IPS DF 4.7 (cell line): ENCODE results near the gene PPP2R5D.
A peak's percentile ranks its signal among the peaks of the same experiment; 100 is the strongest.
"Not testable (repeated sequence)": the region's sequence is repeated elsewhere in the genome, so short reads cannot be mapped to it uniquely, and the experiment has no call there.

Experiments used
- DNase-seq: peaks from one replicate; pipeline ENCODE4 v3.0.0-alpha.2; 2013; ENCODE audit warnings: low spot score; ENCODE audit errors: extremely low read depth

Gene PPP2R5D

GRCh38 chr6:42984001-42984923 lies at the start of gene PPP2R5D:
Gene PPP2R5D, plus strand, starts transcription at chr6:42984570. Its CDS starts 108 bp downstream, at chr6:42984678.
- peak; percentile 95 for DNase-seq

- no peak for DNase-seq
These were observed 49.0 kb upstream of the PPP2R5D start for GRCh38 chr6:42935322-42935721.

GRCh38 chr6:42936398-42936797 lies 48.0 kb upstream of the PPP2R5D start:
- DNase-seq: no peak

GRCh38 chr6:42937548-42938427 lies 46.6 kb upstream of the PPP2R5D start:
- DNase-seq: no peak

- no peak for DNase-seq
These were observed 46.0 kb upstream of the PPP2R5D start for GRCh38 chr6:42938428-42938796.

GRCh38 chr6:42938987-42939809 lies 45.2 kb upstream of the PPP2R5D start:
- DNase-seq: no peak

GRCh38 chr6:42939810-42940167 lies 44.6 kb upstream of the PPP2R5D start:
- DNase-seq: no peak

GRCh38 chr6:42940493-42941045 lies 43.8 kb upstream of the PPP2R5D start:
- no peak for DNase-seq

- DNase-seq: not testable (repeated sequence)
These were observed 43.0 kb upstream of the PPP2R5D start for GRCh38 chr6:42941356-42941755.

- no peak for DNase-seq
These were observed 41.9 kb upstream of the PPP2R5D start for GRCh38 chr6:42942444-42942843.

GRCh38 chr6:42947950-42948349 lies 36.4 kb upstream of the PPP2R5D start:
- DNase-seq: no peak

- no peak for DNase-seq
These were observed 32.0 kb upstream of the PPP2R5D start for GRCh38 chr6:42952389-42952788.

GRCh38 chr6:42954405-42954804 lies 30.0 kb upstream of the PPP2R5D start:
- DNase-seq: not testable (repeated sequence)

- no peak for DNase-seq
These were observed 26.2 kb upstream of the PPP2R5D start for GRCh38 chr6:42958125-42958524.

GRCh38 chr6:42959917-42960242 lies 24.5 kb upstream of the PPP2R5D start:
- DNase-seq: no peak

GRCh38 chr6:42960243-42961019 lies 23.9 kb upstream of the PPP2R5D start, which contains the start of gene GNMT:
Gene GNMT, plus strand, starts transcription at chr6:42960754. Its CDS starts 14 bp downstream, at chr6:42960768.
- DNase-seq: no peak

- no peak for DNase-seq
These were observed 23.3 kb upstream of the PPP2R5D start for GRCh38 chr6:42961020-42961470.

- no peak for DNase-seq
These were observed 22.3 kb upstream of the PPP2R5D start for GRCh38 chr6:42962096-42962495.

GRCh38 chr6:42962502-42963178 lies 21.7 kb upstream of the PPP2R5D start:
- no peak for DNase-seq
